Retinal pigment epithelial cell (primary cell): ENCODE data around the gene LYRM7.

Source experiments
- DNase-seq: peaks from one replicate; pipeline ENCODE4 v3.0.0-alpha.2; 2010; ENCODE audit warnings: low read depth
- H3K4me3 ChIP-seq: 2 replicates; pipeline ENCODE4 v1.5.1; 2011; ENCODE audit warnings: mild to moderate bottlenecking, low read length, control low read depth, moderate library complexity
- CTCF ChIP-seq: conservative IDR thresholded peaks from 2 replicates; pipeline ENCODE4 v1.5.1; 2011; ENCODE audit warnings: low read depth, low read length, control low read depth, inconsistent platforms

The LYRM7 gene

DNA sequence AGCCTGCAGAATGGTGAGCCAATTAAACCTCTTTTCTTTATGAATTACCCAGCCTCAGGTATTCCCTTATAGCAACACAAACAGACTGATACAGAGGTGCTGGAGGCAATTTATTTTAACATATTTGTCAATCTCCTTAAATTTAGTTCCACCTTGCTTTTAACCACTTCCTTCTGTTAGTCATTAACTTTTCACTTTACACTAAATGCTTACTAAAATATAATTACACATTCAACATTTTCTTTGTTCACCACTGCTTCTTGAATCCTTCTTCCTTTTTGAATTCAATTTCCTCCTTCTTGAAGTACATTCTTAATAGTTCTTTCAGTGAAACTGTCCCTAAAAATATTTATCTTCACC lies 39.4 kb downstream of the LYRM7 start:
- DNase-seq, result no peak
- H3K4me3 ChIP-seq, result no peak overlapping the region
- TF ChIP-seq CTCF, result no peak

- DNase-seq, result no peak
- H3K4me3 ChIP-seq, result no peak overlapping the region
- TF ChIP-seq CTCF, result no peak
Observed at GRCh38 chr5:131211669-131212068, 40.9 kb downstream of the LYRM7 start.

- no peak overlapping the region for H3K4me3 ChIP-seq
- no peak for DNase-seq
- TF ChIP-seq CTCF, result no peak
Observed at GRCh38 chr5:131212471-131213021, 41.8 kb downstream of the LYRM7 start.

DNA sequence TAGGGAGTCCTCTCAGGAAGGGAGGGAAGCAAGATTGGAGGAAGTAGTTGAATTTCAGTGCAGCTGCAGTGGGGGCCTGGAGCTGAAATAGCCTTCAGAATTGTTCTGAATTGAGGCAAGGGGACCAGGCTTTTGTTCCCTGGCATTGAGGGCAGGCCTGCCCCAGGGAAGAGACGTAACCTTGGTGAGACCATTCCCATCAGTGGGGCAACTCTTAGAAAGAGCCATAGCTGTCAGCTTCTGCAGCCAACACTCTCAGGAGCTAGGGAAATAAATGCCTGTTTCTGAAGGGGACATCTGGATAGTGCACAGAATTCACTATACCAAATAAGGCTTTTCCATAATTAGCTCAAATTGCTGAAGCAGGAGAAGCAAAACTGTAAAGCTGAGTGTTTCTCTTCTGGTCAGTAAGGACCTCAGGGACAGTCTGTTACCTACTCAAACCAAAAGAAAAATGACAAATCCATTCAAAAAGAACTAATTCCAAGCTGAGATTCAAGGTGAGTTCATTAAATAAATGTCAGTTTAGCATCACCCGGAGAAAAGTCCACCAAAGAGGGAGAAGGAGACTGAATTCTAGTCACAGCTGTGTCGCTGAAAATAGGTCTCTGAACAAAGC lies 44.0 kb downstream of the LYRM7 start:
- TF ChIP-seq CTCF, result no peak
- H3K4me3 ChIP-seq, result no peak overlapping the region
- no peak for DNase-seq

DNA sequence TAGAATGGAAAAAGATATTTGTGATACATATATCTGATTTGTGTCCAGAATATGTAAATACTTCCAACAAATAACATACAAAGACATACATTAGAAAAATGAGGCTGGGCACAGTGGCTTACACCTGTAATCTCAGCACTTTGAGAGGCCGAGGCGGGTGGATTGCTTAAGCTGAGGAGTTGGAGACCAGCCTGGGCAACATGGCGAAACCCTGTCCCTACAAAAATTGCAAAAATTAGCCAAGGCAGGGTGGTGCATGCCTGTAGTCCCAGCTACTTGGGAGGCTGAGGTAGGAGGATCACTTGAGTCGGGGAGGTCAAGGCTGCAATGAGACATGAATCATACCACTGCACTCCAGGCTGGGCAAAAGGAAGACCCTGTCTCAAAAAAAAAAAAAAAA lies 47.0 kb downstream of the LYRM7 start:
- no peak for DNase-seq
- TF ChIP-seq CTCF, result no peak
- no peak overlapping the region for H3K4me3 ChIP-seq

GRCh38 chr5:131218392-131218791 lies 47.6 kb downstream of the LYRM7 start:
- TF ChIP-seq CTCF, result no peak
- no peak for DNase-seq
- H3K4me3 ChIP-seq, result no peak overlapping the region

GRCh38 chr5:131220566-131220965 lies 49.8 kb downstream of the LYRM7 start:
- TF ChIP-seq CTCF, result no peak
- H3K4me3 ChIP-seq, result no peak overlapping the region
- DNase-seq, result no peak
